ENCODE data around the gene TXNL4A. TPM values are rescaled to one million over a fixed set of nuclear protein-coding genes. Genes with fewer than 3 reads are reported as not detected.

Gene TXNL4A
- total RNA-seq, 4 donors from 2014 or later, result 20.8 to 43.2 (median 32.5) TPM

GRCh38 chr18:79979843-79980242 lies 8.5 kb downstream of the TXNL4A start:
- Histone ChIP-seq H3K36me3 (peaks cover 0 to 51% (median 0%) of the 10 kb centered on the region in 3 donors), H3K9me3 (no peaks in the 10 kb centered on the region), H3K27ac (no peak overlapping the region), H3K4me3 (no peak overlapping the region), H3K27me3 (no peaks in the 10 kb centered on the region), H3K4me1 (peaks cover 0 to 38% (median 4%) of the 10 kb centered on the region in 3 donors)
- WGBS, 2 donors, result 83 to 95% methylated on average over 5 of the region's 5 CpGs
- no peak for DNase-seq
- intact Hi-C loops (cut with DNase I), result no loop called here
- TF ChIP-seq, protein P1, sequence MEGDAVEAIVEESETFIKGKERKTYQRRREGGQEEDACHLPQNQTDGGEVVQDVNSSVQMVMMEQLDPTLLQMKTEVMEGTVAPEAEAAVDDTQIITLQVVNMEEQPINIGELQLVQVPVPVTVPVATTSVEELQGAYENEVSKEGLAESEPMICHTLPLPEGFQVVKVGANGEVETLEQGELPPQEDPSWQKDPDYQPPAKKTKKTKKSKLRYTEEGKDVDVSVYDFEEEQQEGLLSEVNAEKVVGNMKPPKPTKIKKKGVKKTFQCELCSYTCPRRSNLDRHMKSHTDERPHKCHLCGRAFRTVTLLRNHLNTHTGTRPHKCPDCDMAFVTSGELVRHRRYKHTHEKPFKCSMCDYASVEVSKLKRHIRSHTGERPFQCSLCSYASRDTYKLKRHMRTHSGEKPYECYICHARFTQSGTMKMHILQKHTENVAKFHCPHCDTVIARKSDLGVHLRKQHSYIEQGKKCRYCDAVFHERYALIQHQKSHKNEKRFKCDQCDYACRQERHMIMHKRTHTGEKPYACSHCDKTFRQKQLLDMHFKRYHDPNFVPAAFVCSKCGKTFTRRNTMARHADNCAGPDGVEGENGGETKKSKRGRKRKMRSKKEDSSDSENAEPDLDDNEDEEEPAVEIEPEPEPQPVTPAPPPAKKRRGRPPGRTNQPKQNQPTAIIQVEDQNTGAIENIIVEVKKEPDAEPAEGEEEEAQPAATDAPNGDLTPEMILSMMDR (IDR thresholded peaks at IDR 0.05), result no peak
- TF ChIP-seq POLR2A (IDR thresholded peaks at IDR 0.05), result no peak

- Histone ChIP-seq H3K27ac (peak overlapping the region in 3 of 4 donors; percentile 50 to 53 (median 51)), H3K4me1 (peaks cover 0 to 19% (median 4%) of the 10 kb centered on the region in 3 donors), H3K9me3 (no peaks in the 10 kb centered on the region), H3K27me3 (no peaks in the 10 kb centered on the region), H3K36me3 (peaks cover 0 to 68% (median 9%) of the 10 kb centered on the region in 3 donors), H3K4me3 (no peak overlapping the region)
- intact Hi-C loops (cut with DNase I), result no loop called here
- DNase-seq, result no peak
- TF ChIP-seq, protein P1 (IDR thresholded peaks at IDR 0.05), result no peak
- TF ChIP-seq POLR2A (IDR thresholded peaks at IDR 0.05), result no peak
- 49% methylated on average over 12 to 13 of the region's 14 CpGs for WGBS, 2 donors
Observed at GRCh38 chr18:79975985-79976680, 12.2 kb downstream of the TXNL4A start.

DNA sequence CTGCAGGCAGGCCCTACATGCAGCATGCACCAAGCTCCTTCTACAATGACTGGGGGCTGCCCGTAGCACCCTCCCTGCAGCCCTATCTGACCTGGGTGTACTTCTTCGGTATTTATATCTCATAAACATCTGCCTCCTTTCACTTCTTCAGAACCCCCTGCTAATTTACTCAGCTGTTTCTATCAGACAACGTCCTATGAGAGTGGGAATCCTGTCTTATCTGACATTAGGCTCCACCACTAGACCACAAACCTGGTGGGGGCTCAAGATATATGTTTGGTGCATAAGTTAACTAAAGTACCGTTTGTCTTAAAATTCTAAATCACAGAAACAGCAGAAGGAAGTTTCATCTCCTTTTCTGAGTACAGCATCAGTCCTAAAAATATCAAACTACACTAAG lies 13.3 kb downstream of the TXNL4A start:
- Histone ChIP-seq H3K36me3 (peaks cover 0 to 78% (median 15%) of the 10 kb centered on the region in 3 donors), H3K27me3 (no peaks in the 10 kb centered on the region), H3K9me3 (no peaks in the 10 kb centered on the region), H3K4me1 (peaks cover 0 to 19% (median 4%) of the 10 kb centered on the region in 3 donors), H3K4me3 (no peak overlapping the region), H3K27ac (no peak overlapping the region)
- intact Hi-C loops (cut with DNase I), result no loop called here
- DNase-seq, result no peak
- WGBS, 2 donors, result 86 to 87% methylated on average over 4 of the region's 4 CpGs
- TF ChIP-seq, protein P1 (IDR thresholded peaks at IDR 0.05), result no peak

DNA sequence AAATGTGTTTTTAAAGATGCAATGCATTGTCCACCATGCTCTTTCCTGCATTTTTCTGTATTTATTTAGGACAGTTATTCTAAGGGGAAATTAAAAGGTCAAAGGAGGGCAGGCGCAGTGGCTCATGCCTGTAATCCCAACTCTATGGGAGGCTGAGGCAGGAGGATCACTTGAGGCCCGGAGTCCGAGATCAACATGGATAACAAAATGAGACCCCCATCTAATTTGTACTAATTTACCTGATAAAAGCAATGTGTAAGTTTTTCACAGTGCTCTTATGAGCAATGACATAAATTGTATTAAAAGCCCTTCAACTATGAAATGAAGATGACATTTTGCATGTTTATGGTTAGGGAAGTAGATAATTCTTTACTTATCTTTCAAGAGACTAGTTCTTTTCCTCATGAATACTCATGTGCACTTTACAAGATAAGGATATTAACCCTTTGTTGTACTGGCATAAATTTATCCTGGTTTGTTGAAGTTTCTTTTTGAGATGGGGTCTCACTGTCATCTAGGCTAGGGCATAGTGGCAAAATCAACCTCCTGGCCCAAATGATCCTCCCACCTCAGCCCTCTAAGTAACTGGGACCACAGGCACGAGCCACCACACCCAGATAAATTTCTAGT lies 14.2 kb downstream of the TXNL4A start:
- no peaks in the 10 kb centered on the region for H3K27me3 ChIP-seq
- H3K27ac ChIP-seq, result no peak overlapping the region
- H3K36me3 ChIP-seq, result peaks cover 0 to 80% (median 16%) of the 10 kb centered on the region in 3 donors
- H3K4me3 ChIP-seq, result no peak overlapping the region
- H3K4me1 ChIP-seq, result peaks cover 0 to 26% (median 4%) of the 10 kb centered on the region in 3 donors
- TF ChIP-seq, protein P1 (IDR thresholded peaks at IDR 0.05), result no peak
- no peak for TF ChIP-seq POLR2A (IDR thresholded peaks at IDR 0.05)
- intact Hi-C loops (cut with DNase I), result no loop called here
- no peak for DNase-seq
- whole genome bisulfite sequencing, 2 donors, result 90 to 92% methylated on average over 4 of the region's 4 CpGs
- H3K9me3 ChIP-seq, result no peaks in the 10 kb centered on the region

DNA sequence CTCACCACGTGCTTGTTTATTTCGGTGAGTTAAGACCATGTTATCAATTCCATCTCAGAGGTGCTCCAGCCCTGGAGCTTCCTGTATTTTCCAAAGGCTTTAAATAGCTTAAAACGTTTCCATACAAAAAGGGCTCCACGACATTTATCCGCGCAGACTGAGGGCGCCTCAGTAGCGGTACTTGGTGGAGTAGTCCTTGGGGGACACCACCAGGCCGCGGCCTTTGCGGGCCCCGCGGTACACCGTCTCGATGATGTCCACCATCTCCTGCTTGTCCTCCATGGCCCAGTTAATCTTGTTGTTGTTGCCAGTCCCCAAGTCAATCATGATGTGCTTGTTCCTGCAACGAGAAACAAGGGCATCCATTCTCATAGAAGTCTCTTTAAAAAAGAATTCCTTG lies 14.8 kb downstream of the TXNL4A start:
- Histone ChIP-seq H3K9me3 (no peaks in the 10 kb centered on the region), H3K27ac (no peak overlapping the region), H3K36me3 (peaks cover 0 to 77% (median 16%) of the 10 kb centered on the region in 3 donors), H3K27me3 (no peaks in the 10 kb centered on the region), H3K4me3 (no peak overlapping the region), H3K4me1 (peaks cover 0 to 30% (median 4%) of the 10 kb centered on the region in 3 donors)
- 88 to 93% methylated on average over 16 of the region's 16 CpGs for WGBS, 2 donors
- no peak for DNase-seq
- intact Hi-C loops (cut with DNase I), result no loop called here
- TF ChIP-seq, protein P1 (IDR thresholded peaks at IDR 0.05), result no peak
- TF ChIP-seq POLR2A (IDR thresholded peaks at IDR 0.05), result no peak

All from esophagus squamous epithelium (tissue), 5 donors.